Muscle layer of colon (tissue), 2 donors: Measurements from ENCODE around the gene LIN9.
"Not testable (repeated sequence)": the region's sequence is repeated elsewhere in the genome, so short reads cannot be mapped to it uniquely, and the experiment has no call there.

ENCODE experiments used
- H3K27ac ChIP-seq: one replicate; pipeline ENCODE4 v1.7.0; 2013; ENCODE audit warnings: low read depth, mild to moderate bottlenecking, low read length, moderate library complexity
- H3K27me3 ChIP-seq, 2 donors: one replicate each; pipeline ENCODE4 v1.7.0; 2013; ENCODE audit warnings: low read length in 2 of 2, mild to moderate bottlenecking in 2 of 2; ENCODE audit not compliant: insufficient read depth in 2 of 2, control insufficient read depth in 1 of 2
- H3K36me3 ChIP-seq: one replicate; pipeline ENCODE4 v1.7.0; 2013; ENCODE audit warnings: mild to moderate bottlenecking, low read length; ENCODE audit not compliant: insufficient read depth
- H3K4me1 ChIP-seq: one replicate; pipeline ENCODE4 v1.7.0; 2013; ENCODE audit warnings: mild to moderate bottlenecking, low read length; ENCODE audit not compliant: insufficient read depth
- H3K4me3 ChIP-seq, 2 donors: one replicate each; pipeline ENCODE4 v1.7.0; 2013; ENCODE audit warnings: low read length in 2 of 2, low read depth in 1 of 2, mild to moderate bottlenecking in 1 of 2, moderate library complexity in 1 of 2
- H3K9ac ChIP-seq: one replicate; pipeline ENCODE4 v1.7.0; 2013; ENCODE audit warnings: low read length
- H3K9me3 ChIP-seq: one replicate; pipeline ENCODE4 v1.7.0; 2013; ENCODE audit warnings: mild to moderate bottlenecking, low read length
- donor health status: abdominal sarcoma.
- donor health status: Adenocarcinoma of cecum.

The LIN9 gene

DNA sequence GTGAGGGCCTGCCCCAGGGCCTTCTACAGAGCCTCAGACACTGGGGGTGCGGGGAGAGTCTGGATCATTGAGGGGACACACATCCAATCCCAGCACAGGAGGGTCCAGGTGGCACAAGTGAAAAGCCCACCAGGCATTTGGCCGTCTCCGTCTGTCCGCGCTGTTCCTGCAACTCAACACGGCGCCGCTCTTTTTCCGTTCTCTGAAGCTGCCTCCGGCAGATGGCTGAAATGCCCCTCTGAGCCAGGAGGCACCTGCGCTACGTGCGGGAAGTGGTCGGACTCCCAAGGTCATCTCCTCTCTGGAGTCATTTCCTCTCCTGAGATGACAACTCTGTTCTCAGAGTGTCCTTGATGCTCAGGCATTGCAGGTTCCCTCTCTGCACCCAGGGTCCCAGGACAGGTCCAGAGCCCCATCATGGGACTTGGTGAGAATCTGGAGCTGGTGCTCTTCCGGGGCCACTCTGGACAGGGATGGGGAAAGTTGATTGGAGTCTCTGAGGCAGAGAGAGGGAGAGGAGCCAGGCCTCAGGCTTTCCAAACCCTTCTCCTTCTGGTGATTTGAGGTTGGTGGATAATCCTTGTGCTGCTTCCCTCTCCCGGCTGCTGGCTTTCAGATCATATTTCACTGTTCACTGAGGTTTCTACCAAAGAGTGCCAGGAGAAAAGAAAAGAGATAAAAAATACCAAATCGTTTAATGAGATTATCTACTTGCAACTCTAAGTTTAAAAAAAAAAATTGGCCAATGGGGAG, 99.5 kb downstream of the LIN9 start:
- Histone ChIP-seq H3K9me3 (no peaks in the 10 kb centered on the region), H3K4me3 (no peak overlapping the region), H3K4me1 (no peaks in the 10 kb centered on the region), H3K9ac (no peak overlapping the region), H3K27me3 (no peaks in the 10 kb centered on the region), H3K27ac (no peak overlapping the region), H3K36me3 (no peaks in the 10 kb centered on the region)

- Histone ChIP-seq H3K9me3 (no peaks in the 10 kb centered on the region), H3K9ac (no peak overlapping the region), H3K27ac (no peak overlapping the region), H3K27me3 (no peaks in the 10 kb centered on the region), H3K36me3 (no peaks in the 10 kb centered on the region), H3K4me3 (no peak overlapping the region), H3K4me1 (no peaks in the 10 kb centered on the region)
Observed at GRCh38 chr1:226207048-226207447, 101.9 kb downstream of the LIN9 start.

DNA sequence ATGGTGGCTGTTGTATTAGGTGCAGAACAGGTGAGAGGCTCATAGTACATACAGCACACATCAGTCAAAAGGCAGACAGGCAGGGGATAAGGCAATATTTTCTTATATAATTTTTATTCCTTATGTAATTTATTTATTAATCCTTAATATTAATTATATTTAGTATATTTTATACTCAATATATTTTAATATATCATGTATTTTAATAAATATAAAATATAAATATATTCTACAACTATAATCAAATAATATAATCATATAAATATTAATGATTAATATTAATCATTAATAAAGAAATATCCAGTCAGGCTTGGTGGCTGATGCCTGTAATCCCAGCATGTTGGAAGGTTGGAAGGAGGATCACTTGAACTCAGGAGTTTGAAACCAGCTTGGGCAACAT, 104.8 kb downstream of the LIN9 start:
- no peaks in the 10 kb centered on the region for H3K9me3 ChIP-seq
- no peaks in the 10 kb centered on the region for H3K4me1 ChIP-seq
- H3K27me3 ChIP-seq = no peaks in the 10 kb centered on the region
- no peak overlapping the region for H3K9ac ChIP-seq
- H3K4me3 ChIP-seq = no peak overlapping the region
- no peaks in the 10 kb centered on the region for H3K36me3 ChIP-seq
- no peak overlapping the region for H3K27ac ChIP-seq

GRCh38 chr1:226203655-226204054, 105.3 kb downstream of the LIN9 start:
- Histone ChIP-seq H3K27ac (no peak overlapping the region), H3K36me3 (no peaks in the 10 kb centered on the region), H3K4me1 (no peaks in the 10 kb centered on the region), H3K27me3 (no peaks in the 10 kb centered on the region), H3K9me3 (no peaks in the 10 kb centered on the region), H3K4me3 (no peak overlapping the region), H3K9ac (no peak overlapping the region)

- Histone ChIP-seq H3K27ac (no peak overlapping the region), H3K9me3 (no peaks in the 10 kb centered on the region), H3K4me3 (no peak overlapping the region), H3K9ac (no peak overlapping the region), H3K4me1 (no peaks in the 10 kb centered on the region), H3K36me3 (no peaks in the 10 kb centered on the region), H3K27me3 (no peaks in the 10 kb centered on the region)
Observed at GRCh38 chr1:226203240-226203639, 105.7 kb downstream of the LIN9 start.

GRCh38 chr1:226202666-226203065, 106.3 kb downstream of the LIN9 start:
- not testable (repeated sequence) for H3K27ac ChIP-seq, H3K4me1 ChIP-seq, H3K4me3 ChIP-seq, H3K9me3 ChIP-seq, H3K36me3 ChIP-seq, H3K9ac ChIP-seq, H3K27me3 ChIP-seq

- Histone ChIP-seq H3K27ac (no peak overlapping the region), H3K36me3 (no peaks in the 10 kb centered on the region), H3K4me3 (no peak overlapping the region), H3K9ac (no peak overlapping the region), H3K4me1 (no peaks in the 10 kb centered on the region), H3K27me3 (no peaks in the 10 kb centered on the region), H3K9me3 (no peaks in the 10 kb centered on the region)
Observed at GRCh38 chr1:226202246-226202645, 106.7 kb downstream of the LIN9 start.

DNA sequence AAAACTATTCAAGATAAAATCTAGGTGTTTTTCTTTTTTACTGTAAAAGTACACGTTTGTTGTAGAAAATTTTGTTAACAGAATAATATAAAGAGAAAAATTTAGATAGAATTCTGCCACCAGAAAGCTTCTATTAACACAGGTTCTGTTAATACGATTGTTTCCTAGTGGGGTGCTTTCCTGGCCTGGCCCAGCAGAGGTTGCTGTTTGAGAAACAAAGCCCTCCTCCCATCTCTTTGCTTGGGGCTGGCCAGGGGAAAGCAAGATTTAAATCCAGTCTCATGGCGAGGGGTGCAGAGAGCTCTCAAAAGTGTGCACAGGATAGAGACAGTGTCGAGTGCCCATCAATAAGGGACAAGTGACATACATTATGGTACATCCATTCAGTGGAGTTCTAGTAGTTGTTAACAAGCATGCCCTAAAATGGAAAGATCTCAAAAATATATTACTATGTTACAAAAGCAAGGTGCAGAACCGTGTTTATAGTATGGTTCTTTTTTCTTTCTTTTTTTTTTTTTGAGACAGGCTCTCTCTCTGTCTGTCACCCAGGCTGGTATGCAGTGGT, 107.9 kb downstream of the LIN9 start:
- H3K9ac ChIP-seq = no peak overlapping the region
- H3K27ac ChIP-seq = no peak overlapping the region
- H3K4me1 ChIP-seq = no peaks in the 10 kb centered on the region
- H3K36me3 ChIP-seq = no peaks in the 10 kb centered on the region
- no peak overlapping the region for H3K4me3 ChIP-seq
- H3K27me3 ChIP-seq = no peaks in the 10 kb centered on the region
- H3K9me3 ChIP-seq = no peaks in the 10 kb centered on the region

- no peaks in the 10 kb centered on the region for H3K9me3 ChIP-seq
- H3K36me3 ChIP-seq = no peaks in the 10 kb centered on the region
- H3K9ac ChIP-seq = no peak overlapping the region
- no peaks in the 10 kb centered on the region for H3K27me3 ChIP-seq
- H3K4me1 ChIP-seq = no peaks in the 10 kb centered on the region
- no peak overlapping the region for H3K4me3 ChIP-seq
- H3K27ac ChIP-seq = no peak overlapping the region
Observed at GRCh38 chr1:226199971-226200370, 109.0 kb downstream of the LIN9 start.

DNA sequence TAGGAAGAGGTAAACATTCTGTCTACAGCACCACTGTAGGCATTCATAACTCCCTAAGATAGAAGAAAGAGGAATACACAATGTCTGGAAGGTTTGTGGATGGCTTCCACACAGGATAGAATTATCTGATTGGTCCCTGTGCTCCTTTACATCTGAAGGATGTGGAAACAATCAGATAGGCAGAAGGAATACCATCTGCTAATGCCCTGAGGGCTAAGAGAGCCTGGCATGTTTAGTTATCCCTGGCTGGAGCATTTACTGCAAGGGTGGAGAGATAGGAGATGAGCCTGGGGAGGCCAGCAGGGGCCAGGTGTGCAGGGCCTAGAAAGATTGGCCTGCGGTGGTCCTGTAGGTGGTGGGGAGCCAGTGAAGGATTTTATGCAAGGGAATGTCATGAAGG, 113.8 kb downstream of the LIN9 start:
- no peak overlapping the region for H3K27ac ChIP-seq
- no peaks in the 10 kb centered on the region for H3K36me3 ChIP-seq
- H3K4me1 ChIP-seq = no peaks in the 10 kb centered on the region
- no peak overlapping the region for H3K4me3 ChIP-seq
- H3K9ac ChIP-seq = no peak overlapping the region
- H3K9me3 ChIP-seq = no peaks in the 10 kb centered on the region
- no peaks in the 10 kb centered on the region for H3K27me3 ChIP-seq

DNA sequence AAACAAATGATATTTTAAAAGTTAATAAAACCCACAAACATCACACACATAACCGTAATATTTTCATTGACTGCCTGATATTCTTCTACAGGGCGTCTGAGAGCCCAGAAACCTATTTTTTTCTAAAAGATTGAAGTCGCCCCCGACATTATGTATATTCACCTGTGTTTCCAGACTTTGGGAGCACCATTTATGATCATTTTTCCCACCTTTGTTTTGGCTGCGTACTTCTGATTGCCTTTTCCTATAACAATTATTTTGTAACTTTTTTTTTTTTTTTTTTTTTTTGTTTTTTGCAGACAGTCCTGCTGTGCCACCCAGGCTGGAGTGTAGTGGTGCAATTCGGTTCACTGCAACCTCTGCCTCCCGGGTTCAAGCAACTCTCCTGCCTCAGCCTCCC, 121.6 kb downstream of the LIN9 start:
- peak overlapping the region in 1 of 2 donors; percentile 89 for H3K4me3 ChIP-seq
- peaks cover 24% of the 10 kb centered on the region for H3K4me1 ChIP-seq
- H3K9me3 ChIP-seq = no peaks in the 10 kb centered on the region
- no peaks in the 10 kb centered on the region for H3K27me3 ChIP-seq
- H3K27ac ChIP-seq = no peak overlapping the region
- H3K36me3 ChIP-seq = no peaks in the 10 kb centered on the region
- peak overlapping the region; percentile 91 for H3K9ac ChIP-seq

GRCh38 chr1:226187019-226187322, 122.0 kb downstream of the LIN9 start:
- H3K27ac ChIP-seq = peak overlapping the region; percentile 96
- no peaks in the 10 kb centered on the region for H3K36me3 ChIP-seq
- H3K4me3 ChIP-seq = peak overlapping the region; percentile 87 to 89
- no peaks in the 10 kb centered on the region for H3K9me3 ChIP-seq
- peak overlapping the region; percentile 91 for H3K9ac ChIP-seq
- peaks cover 28% of the 10 kb centered on the region for H3K4me1 ChIP-seq
- H3K27me3 ChIP-seq = no peaks in the 10 kb centered on the region
